Measurements from ENCODE around the gene KANK4. TPM values are rescaled to one million over a fixed set of nuclear protein-coding genes. Genes with fewer than 3 reads are reported as not detected.

KANK4 gene
- total RNA-seq, 1 experiment from 2014 or later, result 21.5 TPM

- Mint-ChIP-seq H3K4me3 (ENCODE audit: unreplicated experiment) (peak overlapping the region; percentile 15), H3K36me3 (ENCODE audit: insufficient read depth, unreplicated experiment) (no peaks in the 10 kb centered on the region), H3K27ac (ENCODE audit: unreplicated experiment) (peak overlapping the region; percentile 80), H3K9me3 (ENCODE audit: unreplicated experiment) (no peaks in the 10 kb centered on the region), H3K4me1 (ENCODE audit: low read depth, unreplicated experiment) (peaks cover 55% of the 10 kb centered on the region), H3K27me3 (ENCODE audit: insufficient read depth, unreplicated experiment) (no peaks in the 10 kb centered on the region)
- ChIA-PET CTCF (interaction anchor here (0.6 kb wide), 1 partner anchor 46 kb away, joined by 7 read pairs; no protein-coding TSS in a partner anchor), POLR2A (interaction anchor here (1.3 kb wide), 1 partner anchor 9 kb away, joined by 9 read pairs; no protein-coding TSS in a partner anchor)
- BruUV-seq (replicated peaks), result no TSS peak
- no peaks in the 10 kb centered on the region for H3K36me3 ChIP-seq (ENCODE audit: control insufficient read depth, insufficient read depth, low read length)
- H3K4me3 ChIP-seq (ENCODE audit: low read depth, low read length), result no peak overlapping the region
- TF ChIP-seq CTCF (IDR thresholded peaks at IDR 0.05; ENCODE audit: insufficient read depth in 1 of 2, low read depth in 1 of 2, low read length in 1 of 2, severe bottlenecking in 1 of 2, unreplicated experiment in 1 of 2), result no peak
- peak; percentile 52 to 80 for DNase-seq
- H3K27me3 ChIP-seq (replicated peaks; ENCODE audit: control insufficient read depth, insufficient read depth, low read length), result no peaks in the 10 kb centered on the region
- intact Hi-C loops (cut with micrococcal nuclease; ENCODE audit: unreplicated experiment), result loop anchor here (1.0 to 2.0 kb wide), 2 partner anchors 9 to 113 kb away; no protein-coding TSS in a partner anchor
- H3K4me1 ChIP-seq, result peaks cover 50% of the 10 kb centered on the region
- H3K9me3 ChIP-seq, result no peaks in the 10 kb centered on the region
Observed at GRCh38 chr1:62288224-62288623, 31.0 kb downstream of the KANK4 start.

- peaks cover 50% of the 10 kb centered on the region for H3K4me1 ChIP-seq
- H3K9me3 Mint-ChIP-seq (ENCODE audit: unreplicated experiment), result no peaks in the 10 kb centered on the region
- no peaks in the 10 kb centered on the region for H3K36me3 ChIP-seq (ENCODE audit: control insufficient read depth, insufficient read depth, low read length)
- H3K4me1 Mint-ChIP-seq (ENCODE audit: low read depth, unreplicated experiment), result peaks cover 55% of the 10 kb centered on the region
- DNase-seq, result peak; percentile 73 to 84
- intact Hi-C loops (cut with micrococcal nuclease; ENCODE audit: unreplicated experiment), result loop anchor here (1.0 to 2.0 kb wide), 3 partner anchors 52 to 120 kb away; no protein-coding TSS in a partner anchor
- peak overlapping the region; percentile 68 for H3K4me3 Mint-ChIP-seq (ENCODE audit: unreplicated experiment)
- H3K27me3 Mint-ChIP-seq (ENCODE audit: insufficient read depth, unreplicated experiment), result no peaks in the 10 kb centered on the region
- H3K9me3 ChIP-seq, result no peaks in the 10 kb centered on the region
- peak overlapping the region; percentile 9 for H3K4me3 ChIP-seq (ENCODE audit: low read depth, low read length)
- TF ChIP-seq CTCF (IDR thresholded peaks at IDR 0.05; ENCODE audit: insufficient read depth in 1 of 2, low read depth in 1 of 2, low read length in 1 of 2, severe bottlenecking in 1 of 2, unreplicated experiment in 1 of 2), result no peak
- peak overlapping the region; percentile 80 for H3K27ac Mint-ChIP-seq (ENCODE audit: unreplicated experiment)
- BruUV-seq (replicated peaks), result no TSS peak
- no peaks in the 10 kb centered on the region for H3K36me3 Mint-ChIP-seq (ENCODE audit: insufficient read depth, unreplicated experiment)
- no peaks in the 10 kb centered on the region for H3K27me3 ChIP-seq (replicated peaks; ENCODE audit: control insufficient read depth, insufficient read depth, low read length)
- POLR2A ChIA-PET, result no interaction called here
- CTCF ChIA-PET, result interaction anchor here (1.5 kb wide), 1 partner anchor 111 kb away, joined by 7 read pairs; no protein-coding TSS in a partner anchor
Observed at GRCh38 chr1:62286786-62287224, 32.4 kb downstream of the KANK4 start.

GRCh38 chr1:62285984-62286785, 33.0 kb downstream of the KANK4 start:
- H3K4me3 ChIP-seq (ENCODE audit: low read depth, low read length), result peak overlapping the region; percentile 24
- ChIA-PET CTCF (interaction anchor here (0.5 to 1.5 kb wide), 3 partner anchors 110 to 201 kb away, joined by 3 to 7 read pairs (median 6); no protein-coding TSS in a partner anchor), POLR2A (interaction anchor here (0.8 kb wide), 1 partner anchor 101 kb away, joined by 5 read pairs; no protein-coding TSS in a partner anchor)
- Mint-ChIP-seq H3K4me1 (ENCODE audit: low read depth, unreplicated experiment) (peaks cover 55% of the 10 kb centered on the region), H3K36me3 (ENCODE audit: insufficient read depth, unreplicated experiment) (no peaks in the 10 kb centered on the region), H3K4me3 (ENCODE audit: unreplicated experiment) (peak overlapping the region; percentile 68), H3K9me3 (ENCODE audit: unreplicated experiment) (no peaks in the 10 kb centered on the region), H3K27me3 (ENCODE audit: insufficient read depth, unreplicated experiment) (no peaks in the 10 kb centered on the region), H3K27ac (ENCODE audit: unreplicated experiment) (peak overlapping the region; percentile 80)
- no peaks in the 10 kb centered on the region; the same call in 1 of the 2 replicates for H3K9me3 ChIP-seq
- peak; percentile 28 to 47 for DNase-seq
- BruUV-seq (replicated peaks), result no TSS peak
- no peaks in the 10 kb centered on the region for H3K27me3 ChIP-seq (replicated peaks; ENCODE audit: control insufficient read depth, insufficient read depth, low read length)
- H3K4me1 ChIP-seq, result peaks cover 50% of the 10 kb centered on the region
- no peaks in the 10 kb centered on the region for H3K36me3 ChIP-seq (ENCODE audit: control insufficient read depth, insufficient read depth, low read length)
- intact Hi-C loops (cut with micrococcal nuclease; ENCODE audit: unreplicated experiment), result loop anchor here (1.0 to 2.0 kb wide), 3 partner anchors 51 to 121 kb away; no protein-coding TSS in a partner anchor
- no peak for TF ChIP-seq CTCF (IDR thresholded peaks at IDR 0.05; ENCODE audit: insufficient read depth in 1 of 2, low read depth in 1 of 2, low read length in 1 of 2, severe bottlenecking in 1 of 2, unreplicated experiment in 1 of 2)
